K562 (cell line): ENCODE data around the gene ATP5MG. TPM values are rescaled to one million over a fixed set of nuclear protein-coding genes. Genes with fewer than 3 reads are reported as not detected.
A peak's percentile ranks its signal among the peaks of the same experiment; 100 is the strongest.

Experiments
- ATAC-seq: fragments of 200-7000 bp; cut with Tn5 transposase; 3 replicates; pipeline ENCODE4 v1.9.1; 2020; ENCODE audit warnings: moderate library complexity
- BruUV-seq: library from RNA; stranded (reverse); fragments of 400-500 nt; replicated peaks from 2 replicates; lab custom pipeline; 2021; lab: Mats Ljungman, UMichigan
- CTCF ChIA-PET: fragments of 300-600 bp; formaldehyde crosslinking; extraction: SDS; loops from one replicate; lab custom pipeline; 2021; ENCODE audit warnings: low intra/inter-chr PET ratio; lab: Yijun Ruan, JAX
- POLR2A ChIA-PET: fragments of 300-600, 350-650 bp; sonication (Branson Sonifier 250); formaldehyde crosslinking; extraction: SDS; loops from one replicate; lab custom pipeline; 2021; ENCODE audit warnings: antibody characterized with exemption, inconsistent platforms; lab: Yijun Ruan, JAX
- DNase-seq, 4 experiments: peaks; one replicate each; pipeline versions ENCODE4 v3.0.0 to v3.0.0-alpha.2; 2011 to 2018; ENCODE audit warnings: low spot score in 3 of 4, mixed read lengths in 3 of 4; ENCODE audit errors: extremely low read depth in 1 of 4
- FAIRE-seq: peaks from 2 replicates; lab custom pipeline; 2011; peaks lifted over from hg19 to GRCh38; lab: Jason Lieb, UNC
- H2AFZ ChIP-seq: 2 replicates; pipeline ENCODE4 v1.6.0; 2011; ENCODE audit warnings: low read depth, low read length, control low read depth, inconsistent platforms
- H3K27ac ChIP-seq: fragments of 200-600 bp; 3 replicates; pipeline ENCODE4 v1.8.0; 2011; ENCODE audit warnings: low read depth, mild to moderate bottlenecking, control low read depth, inconsistent platforms, low read length, moderate library complexity, mixed read lengths; ENCODE audit errors: extremely low read depth
- H3K27me3 ChIP-seq, 2 experiments: fragments of 300-600 bp in 1 of 2; 2 replicates in 1 of 2; 3 replicates in 1 of 2; pipeline versions ENCODE4 v1.6.0 to v1.8.0; 2011; ENCODE audit warnings: inconsistent platforms in 2 of 2, low read length in 2 of 2, mild to moderate bottlenecking in 1 of 2, mixed read lengths in 1 of 2, moderate library complexity in 1 of 2; ENCODE audit not compliant: control insufficient read depth in 2 of 2, insufficient read depth in 2 of 2
- H3K36me3 ChIP-seq: fragments of 300-600 bp; 3 replicates; pipeline ENCODE4 v1.8.0; 2011; ENCODE audit warnings: mild to moderate bottlenecking, low read length, inconsistent platforms; ENCODE audit not compliant: control insufficient read depth, insufficient read depth
- H3K4me1 ChIP-seq, 2 experiments: fragments of 200-600 bp in 1 of 2; replicated peaks in 1 of 2; 2 replicates in 1 of 2; 3 replicates in 1 of 2; pipeline versions ENCODE4 v1.5.1 to v1.8.0; 2011; ENCODE audit warnings: inconsistent platforms in 2 of 2, low read length in 2 of 2, mild to moderate bottlenecking in 1 of 2, mixed read lengths in 1 of 2, moderate library complexity in 1 of 2; ENCODE audit not compliant: control insufficient read depth in 2 of 2, insufficient read depth in 2 of 2
- H3K4me2 ChIP-seq: 2 replicates; pipeline ENCODE4 v1.6.1; 2011; ENCODE audit warnings: low read length, control low read depth, inconsistent platforms, mixed read lengths; ENCODE audit not compliant: insufficient read depth
- H3K4me3 ChIP-seq: fragments of 200-600 bp; sonication (generic), shearing (Covaris generic); 2 replicates; pipeline ENCODE4 v1.5.1; 2016; ENCODE audit warnings: control low read depth, inconsistent platforms
- H3K79me2 ChIP-seq: fragments of 200-600 bp; 3 replicates; pipeline ENCODE4 v1.8.0; 2011; ENCODE audit warnings: low read length, inconsistent platforms; ENCODE audit not compliant: control insufficient read depth, insufficient read depth
- H3K9ac ChIP-seq, 2 experiments: 2 replicates each; pipeline versions ENCODE4 v1.6.0 to v1.6.1; 2011; ENCODE audit warnings: low read depth in 2 of 2, low read length in 2 of 2, control low read depth in 1 of 2, inconsistent platforms in 1 of 2, mild to moderate bottlenecking in 1 of 2, mixed read lengths in 1 of 2; ENCODE audit not compliant: insufficient read depth in 1 of 2
- H3K9me1 ChIP-seq: one replicate; pipeline ENCODE4 v1.6.0; 2011; ENCODE audit warnings: inconsistent platforms, mild to moderate bottlenecking, low read length, moderate library complexity; ENCODE audit not compliant: control insufficient read depth, insufficient read depth
- H3K9me3 ChIP-seq: replicated peaks from 2 replicates; pipeline ENCODE4 v1.5.1; 2011; ENCODE audit warnings: low read depth, low read length, inconsistent platforms; ENCODE audit not compliant: control insufficient read depth, insufficient read depth
- H4K20me1 ChIP-seq: replicated peaks from 2 replicates; pipeline ENCODE4 v1.6.1; 2011; ENCODE audit warnings: low read length, inconsistent platforms, mixed read lengths; ENCODE audit not compliant: control insufficient read depth, insufficient read depth
- ASH1L ChIP-seq: fragments of 450-650 bp; IDR thresholded peaks from 2 replicates; pipeline ENCODE4 v1.6.1; 2018; ENCODE audit warnings: borderline replicate concordance, mild to moderate bottlenecking, low read depth; ENCODE audit not compliant: partially characterized antibody
- GATAD2B ChIP-seq: fragments of 450-650 bp; IDR thresholded peaks from 2 replicates; pipeline ENCODE4 v1.6.1; 2017; ENCODE audit warnings: mild to moderate bottlenecking, borderline replicate concordance
- HDAC8 ChIP-seq: fragments of 450-650 bp; IDR thresholded peaks from 2 replicates; pipeline ENCODE4 v1.6.1; 2016; ENCODE audit warnings: mild to moderate bottlenecking, missing genetic modification characterization, moderate library complexity, missing compliant biosample characterization
- NFE2 ChIP-seq: IDR thresholded peaks from 2 replicates; pipeline ENCODE4 v1.6.1; 2014; ENCODE audit warnings: antibody characterized with exemption, low read depth
- POLR2A ChIP-seq: fragments of 450-650 bp; conservative IDR thresholded peaks from 2 replicates; pipeline ENCODE4 v1.6.1; 2016
- RHOXF2B ChIP-seq: fragments of 250-450 bp; sonication (Bioruptor Pico); conservative IDR thresholded peaks from 2 replicates; pipeline ENCODE4 v1.5.1; 2021
- SUPT5H ChIP-seq: fragments of 450-650 bp; IDR thresholded peaks from 2 replicates; pipeline ENCODE4 v1.6.1; 2016
- in situ Hi-C: fragments of 300-500 bp; cut with MboI; formaldehyde crosslinking; loops from 4 replicates; pipeline ENCODE4 v1.15.0; 2018; ENCODE audit warnings: inconsistent platforms, mixed read lengths
- intact Hi-C: fragments of 100-400 bp; cut with micrococcal nuclease; formaldehyde crosslinking; loops from 2 replicates; pipeline ENCODE4 v1.14.2; 2022
- polyA plus RNA-seq, 8 experiments: library from polyadenylated mRNA; depleted of rRNA in 4 of 8; stranded (reverse) in 5 of 8; unstranded in 3 of 8; fragments of >200 nt; fragmentation: Nextera tagmentation in 2 of 8; fragmentation: Illumina TruSeq in 1 of 8; extraction: Ambion mirVana in 2 of 8; extraction: Trizol in 1 of 8; gene quantifications; 2 replicates each; pipeline versions ENCODE4 v1.2.1 to v1.2.3, GENCODE V29; 2011 to 2014; ENCODE audit warnings: inconsistent platforms in 1 of 8, missing spikeins in 1 of 8
- total RNA-seq, 7 experiments: library from RNA; depleted of rRNA in 6 of 7; stranded (reverse); fragments of >200 nt in 6 of 7; fragmentation: Illumina TruSeq in 2 of 7; extraction: Trizol in 2 of 7; gene quantifications; 2 replicates each; pipeline versions ENCODE4 v1.2.1 to v1.2.3, GENCODE V29; 2011 to 2021; ENCODE audit warnings: low replicate concordance in 1 of 7
- TF ChIP-seq, protein P1 (sequence below), 2 experiments: IDR thresholded peaks in 1 of 2; conservative IDR thresholded peaks in 1 of 2; 2 replicates each; pipeline ENCODE4 v1.6.1; 2016; ENCODE audit warnings: low read depth in 2 of 2, mild to moderate bottlenecking in 1 of 2, missing compliant biosample characterization in 1 of 2, missing genetic modification characterization in 1 of 2, moderate library complexity in 1 of 2

The ATP5MG gene
- total and polyA plus RNA-seq, 9 of the 15 experiments (the other 6 are each of a cell fraction or from before 2014, with no cell fraction given): 301 to 2,138 (median 434) TPM

DNA sequence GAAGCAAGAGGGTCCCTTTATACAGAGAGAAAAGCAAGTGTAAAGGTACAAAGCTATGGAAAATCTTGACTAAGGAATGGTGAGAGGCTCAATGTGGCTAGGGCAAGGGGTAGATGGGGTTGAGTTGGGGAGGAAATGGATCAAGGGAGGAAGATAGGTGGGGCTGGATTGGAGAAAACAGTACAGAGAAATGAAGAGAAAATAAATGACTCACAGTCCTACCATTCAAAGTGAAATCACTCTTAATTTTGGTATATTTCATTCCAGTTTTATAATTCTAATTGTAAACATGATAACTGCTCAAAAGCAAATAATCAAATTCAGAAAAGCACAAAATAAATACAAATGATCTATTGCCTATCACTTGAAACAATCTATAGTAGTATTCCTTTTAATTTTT is 25.4 kb upstream of the ATP5MG start:
- no peak for DNase-seq
- no peak for FAIRE-seq
- no peak for ATAC-seq
- H3K27ac ChIP-seq: no peak overlapping the region
- H3K79me2 ChIP-seq: no peaks in the 10 kb centered on the region
- H4K20me1 ChIP-seq: no peaks in the 10 kb centered on the region
- no peaks in the 10 kb centered on the region for H3K27me3 ChIP-seq
- intact Hi-C loops (no loop called here), in situ Hi-C loops (no loop called here)
- no peaks in the 10 kb centered on the region for H3K9me3 ChIP-seq
- no peak overlapping the region for H3K4me3 ChIP-seq
- peaks cover 0 to 6% of the 10 kb centered on the region in 2 experiments; a peak in 2 of 5 replicates for H3K4me1 ChIP-seq
- H3K9me1 ChIP-seq: no peaks in the 10 kb centered on the region
- TF ChIP-seq RHOXF2B (CRISPR knock-in tag) (no peak), GATAD2B (no peak), HDAC8 (no peak), NFE2 (no peak), SUPT5H (peak; percentile 48), ASH1L (no peak), POLR2A (0 out of 2 replicates have a peak, but pooled peaks have one; percentile 38)
- TF ChIP-seq, protein P1, sequence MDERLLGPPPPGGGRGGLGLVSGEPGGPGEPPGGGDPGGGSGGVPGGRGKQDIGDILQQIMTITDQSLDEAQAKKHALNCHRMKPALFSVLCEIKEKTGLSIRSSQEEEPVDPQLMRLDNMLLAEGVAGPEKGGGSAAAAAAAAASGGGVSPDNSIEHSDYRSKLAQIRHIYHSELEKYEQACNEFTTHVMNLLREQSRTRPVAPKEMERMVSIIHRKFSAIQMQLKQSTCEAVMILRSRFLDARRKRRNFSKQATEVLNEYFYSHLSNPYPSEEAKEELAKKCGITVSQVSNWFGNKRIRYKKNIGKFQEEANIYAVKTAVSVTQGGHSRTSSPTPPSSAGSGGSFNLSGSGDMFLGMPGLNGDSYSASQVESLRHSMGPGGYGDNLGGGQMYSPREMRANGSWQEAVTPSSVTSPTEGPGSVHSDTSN (CRISPR knock-in tag; IDR thresholded peaks at IDR 0.05; ENCODE audit: low read depth): no peak
- TF ChIP-seq, protein P1 (tag; conservative IDR thresholded peaks at IDR 0.05; ENCODE audit: low read depth): no peak
- H3K4me2 ChIP-seq: no peak overlapping the region
- POLR2A ChIA-PET: interaction anchor here (1.2 kb wide), 1 partner anchor 16 kb away, joined by 8 read pairs; no protein-coding TSS in a partner anchor
- no peak overlapping the region for H2AFZ ChIP-seq
- H3K9ac ChIP-seq: no peak overlapping the region
- BruUV-seq: no TSS peak
- H3K36me3 ChIP-seq: peaks cover 85% of the 10 kb centered on the region
- CTCF ChIA-PET: no interaction called here
